GM15510 (cell line): ENCODE results near the gene IL1RN.

Experiments
- POLR2A ChIP-seq: IDR thresholded peaks from 3 replicates; pipeline ENCODE4 v1.6.1; 2011; ENCODE audit warnings: borderline replicate concordance; ENCODE audit not compliant: insufficient read length; ENCODE audit errors: extremely low read depth

IL1RN gene

GRCh38 chr2:113098532-113098931 is 28.9 kb upstream of the IL1RN start:
- no peak for TF ChIP-seq POLR2A

- no peak for TF ChIP-seq POLR2A
Measured at GRCh38 chr2:113102133-113102532, 25.3 kb upstream of the IL1RN start.

- TF ChIP-seq POLR2A, result no peak
Measured at GRCh38 chr2:113103277-113103676, 24.1 kb upstream of the IL1RN start.

GRCh38 chr2:113104054-113104611 is 23.3 kb upstream of the IL1RN start:
- TF ChIP-seq POLR2A, result no peak

GRCh38 chr2:113105047-113105785 is 22.2 kb upstream of the IL1RN start:
- no peak for TF ChIP-seq POLR2A

GRCh38 chr2:113111121-113111520 is 16.3 kb upstream of the IL1RN start:
- no peak for TF ChIP-seq POLR2A

- no peak for TF ChIP-seq POLR2A
Measured at GRCh38 chr2:113111823-113112287, 15.5 kb upstream of the IL1RN start.

- no peak for TF ChIP-seq POLR2A
Measured at GRCh38 chr2:113112441-113112840, 15.0 kb upstream of the IL1RN start.

- TF ChIP-seq POLR2A, result no peak
Measured at GRCh38 chr2:113112871-113113270, 14.5 kb upstream of the IL1RN start.

- TF ChIP-seq POLR2A, result no peak
Measured at GRCh38 chr2:113113807-113114206, 13.6 kb upstream of the IL1RN start.

- TF ChIP-seq POLR2A, result no peak
Measured at GRCh38 chr2:113114224-113114945, 13.0 kb upstream of the IL1RN start.

- TF ChIP-seq POLR2A, result no peak
Measured at GRCh38 chr2:113114996-113115395, 12.4 kb upstream of the IL1RN start.

- TF ChIP-seq POLR2A, result no peak
Measured at GRCh38 chr2:113116100-113116958, 11.1 kb upstream of the IL1RN start.

- TF ChIP-seq POLR2A, result no peak
Measured at GRCh38 chr2:113117541-113118262, 9.7 kb upstream of the IL1RN start.
